SK-N-SH (cell line): ENCODE results near the gene GSG1L. TPM values are rescaled to one million over a fixed set of nuclear protein-coding genes. Genes with fewer than 3 reads are reported as not detected.

Source experiments
- CTCF ChIA-PET: fragments of 300-600, 350-600 bp; formaldehyde crosslinking; extraction: SDS; loops from one replicate; lab custom pipeline; 2021; lab: Yijun Ruan, JAX
- POLR2A ChIA-PET: fragments of 350-600 bp; sonication (Branson Sonifier 250); formaldehyde crosslinking; extraction: SDS; loops from one replicate; lab custom pipeline; 2020; ENCODE audit warnings: antibody characterized with exemption, inconsistent platforms; lab: Yijun Ruan, JAX
- DNase-seq: peaks from one replicate; pipeline ENCODE4 v3.0.0; 2012
- H2AFZ ChIP-seq: fragments of 200-600 bp; sonication (generic); 2 replicates; pipeline ENCODE4 v1.8.1; 2016; ENCODE audit warnings: antibody characterized with exemption, mild to moderate bottlenecking, low read depth
- H3F3A ChIP-seq: fragments of 200-600 bp; sonication (generic); replicated peaks from 2 replicates; pipeline ENCODE3; 2016; ENCODE audit warnings: antibody characterized with exemption, mild to moderate bottlenecking; ENCODE audit not compliant: insufficient read depth
- H3K27ac ChIP-seq, 2 experiments: fragments of 200-500 bp in 1 of 2; fragments of 200-600 bp in 1 of 2; sonication (Bioruptor generic) in 1 of 2; sonication (generic), shearing (Covaris generic) in 1 of 2; 2 replicates each; pipeline versions ENCODE4 v1.5.1 to v1.6.1; 2014 to 2016; ENCODE audit warnings: low read depth in 2 of 2, inconsistent platforms in 1 of 2, low read length in 1 of 2, mild to moderate bottlenecking in 1 of 2, mixed read lengths in 1 of 2
- H3K27me3 ChIP-seq: fragments of 200-600 bp; sonication (generic), shearing (Covaris generic); 2 replicates; pipeline ENCODE4 v1.6.1; 2016; ENCODE audit warnings: mixed run types; ENCODE audit not compliant: insufficient read depth
- H3K36me3 ChIP-seq, 2 experiments: fragments of 200-500 bp in 1 of 2; fragments of 200-600 bp in 1 of 2; sonication (Bioruptor generic) in 1 of 2; sonication (generic) in 1 of 2; replicated peaks in 1 of 2; 2 replicates each; pipeline versions ENCODE3 to v1.5.1; 2014 to 2016; ENCODE audit warnings: low read length in 1 of 2, mild to moderate bottlenecking in 1 of 2; ENCODE audit not compliant: insufficient read depth in 2 of 2, control insufficient read depth in 1 of 2
- H3K4me1 ChIP-seq, 2 experiments: fragments of 200-500 bp in 1 of 2; fragments of 200-600 bp in 1 of 2; sonication (Bioruptor generic) in 1 of 2; sonication (generic), shearing (Covaris generic) in 1 of 2; 2 replicates each; pipeline versions ENCODE4 v1.5.1 to v1.6.1; 2014 to 2016; ENCODE audit warnings: low read depth in 1 of 2, low read length in 1 of 2, mixed run types in 1 of 2; ENCODE audit not compliant: insufficient read depth in 2 of 2, control insufficient read depth in 1 of 2
- H3K4me2 ChIP-seq: fragments of 200-600 bp; sonication (generic), shearing (Covaris generic); 2 replicates; pipeline ENCODE4 v1.6.1; 2017; ENCODE audit warnings: mixed run types
- H3K4me3 ChIP-seq, 2 experiments: fragments of 200-500 bp in 1 of 2; fragments of 200-600 bp in 1 of 2; sonication (Bioruptor generic) in 1 of 2; sonication (generic), shearing (Covaris generic) in 1 of 2; 2 replicates each; pipeline versions ENCODE4 v1.5.1 to v1.8.1; 2014 to 2016; ENCODE audit warnings: low read depth in 2 of 2, inconsistent platforms in 1 of 2, low read length in 1 of 2, mild to moderate bottlenecking in 1 of 2, mixed read lengths in 1 of 2, moderate library complexity in 1 of 2
- H3K79me2 ChIP-seq: fragments of 200-600 bp; sonication (generic); 2 replicates; pipeline ENCODE4 v1.8.1; 2017; ENCODE audit warnings: mild to moderate bottlenecking; ENCODE audit not compliant: insufficient read depth
- H3K9ac ChIP-seq: fragments of 200-600 bp; sonication (generic); 2 replicates; pipeline ENCODE4 v1.6.1; 2017; ENCODE audit warnings: mixed run types
- H3K9me2 ChIP-seq: fragments of 200-600 bp; sonication (generic); 2 replicates; pipeline ENCODE4 v1.6.1; 2017; ENCODE audit warnings: mixed run types
- H3K9me3 ChIP-seq: fragments of 200-600 bp; sonication (generic); 2 replicates; pipeline ENCODE4 v1.6.1; 2017; ENCODE audit warnings: mixed run types, mild to moderate bottlenecking, moderate library complexity
- H4K20me1 ChIP-seq: fragments of 200-600 bp; sonication (generic); 2 replicates; pipeline ENCODE4 v1.6.1; 2017; ENCODE audit warnings: mild to moderate bottlenecking, mixed run types; ENCODE audit not compliant: insufficient read depth
- ELF1 ChIP-seq: IDR thresholded peaks from 2 replicates; pipeline ENCODE4 v1.4.0; 2012
- EZH2phosphoT487 ChIP-seq: fragments of 200-600 bp; sonication (generic); IDR thresholded peaks from 2 replicates; pipeline ENCODE4 v1.6.1; 2017; ENCODE audit warnings: low read depth, mixed run types, mild to moderate bottlenecking, antibody characterized with exemption, moderate library complexity, borderline replicate concordance
- FOXJ3 ChIP-seq: sonication (generic); formaldehyde crosslinking; IDR thresholded peaks from 2 replicates; pipeline ENCODE4 v1.5.1; 2020; ENCODE audit warnings: mild to moderate bottlenecking, missing genetic modification reagents
- FOXM1 ChIP-seq: IDR thresholded peaks from 2 replicates; pipeline ENCODE4 v1.4.0; 2012; ENCODE audit warnings: low read depth, mild to moderate bottlenecking
- GABPA ChIP-seq: IDR thresholded peaks from 2 replicates; pipeline ENCODE4 v1.4.0; 2012; ENCODE audit warnings: low read depth, mild to moderate bottlenecking
- GATA2 ChIP-seq: sonication (generic); formaldehyde crosslinking; IDR thresholded peaks from 2 replicates; pipeline ENCODE4 v1.5.0; 2020; ENCODE audit warnings: mild to moderate bottlenecking, missing genetic modification reagents
- JUND ChIP-seq: IDR thresholded peaks from 2 replicates; pipeline ENCODE4 v1.4.0; 2012
- MAX ChIP-seq: IDR thresholded peaks from 2 replicates; pipeline ENCODE4 v1.4.0; 2012; ENCODE audit warnings: low read depth
- MEF2A ChIP-seq: IDR thresholded peaks from 2 replicates; pipeline ENCODE4 v1.4.0; 2012; ENCODE audit warnings: low read depth, borderline replicate concordance
- NFIC ChIP-seq: IDR thresholded peaks from 2 replicates; pipeline ENCODE4 v1.4.0; 2012; ENCODE audit warnings: borderline replicate concordance
- NRF1 ChIP-seq: IDR thresholded peaks from 2 replicates; pipeline ENCODE4 v1.6.1; 2012; ENCODE audit warnings: low read depth, mild to moderate bottlenecking, low read length
- POLR2AphosphoS5 ChIP-seq: IDR thresholded peaks from 2 replicates; pipeline ENCODE4 v1.6.1; 2012; ENCODE audit warnings: low read depth, low read length
- REST ChIP-seq: IDR thresholded peaks from 2 replicates; pipeline ENCODE4 v1.6.1; 2012; ENCODE audit warnings: mild to moderate bottlenecking, low read depth, low read length, moderate library complexity
- RFX5 ChIP-seq: IDR thresholded peaks from 2 replicates; pipeline ENCODE4 v1.6.1; 2012; ENCODE audit warnings: mild to moderate bottlenecking, improper control_type of control experiment, low read length
- SIN3A ChIP-seq: IDR thresholded peaks from 2 replicates; pipeline ENCODE4 v1.6.1; 2012; ENCODE audit warnings: low read depth, mild to moderate bottlenecking, low read length, moderate library complexity, borderline replicate concordance
- TCF12 ChIP-seq: IDR thresholded peaks from 2 replicates; pipeline ENCODE4 v1.4.0; 2012
- USF1 ChIP-seq: IDR thresholded peaks from 2 replicates; pipeline ENCODE4 v1.4.0; 2012; ENCODE audit warnings: low read depth, borderline replicate concordance
- USF2 ChIP-seq: fragments of 150-350 bp; IDR thresholded peaks from 2 replicates; pipeline ENCODE4 v1.6.1; 2017; ENCODE audit warnings: antibody characterized with exemption, low read length, low read depth, borderline replicate concordance
- YY1 ChIP-seq: IDR thresholded peaks from 2 replicates; pipeline ENCODE4 v1.4.0; 2012; ENCODE audit warnings: low read depth, mild to moderate bottlenecking
- WGBS: methylation state at CpG from one replicate; pipeline ENCODE4 v1.1.6; 2017; ENCODE audit warnings: low lambda C conversion rate; 5-methylcytosine and 5-hydroxymethylcytosine counted together
- polyA plus RNA-seq, 3 experiments: library from polyadenylated mRNA; depleted of rRNA; stranded (reverse); fragments of >200 nt; gene quantifications; 2 replicates each; pipeline ENCODE4 v1.2.3, GENCODE V29; 2012

Gene GSG1L
- polyA plus RNA-seq, 1 of the 3 experiments (the other 2 are of a cell fraction), result not detected

- 52% methylated on average over 3 of the region's 3 CpGs for WGBS
- H3K27me3 ChIP-seq, result no peaks in the 10 kb centered on the region
- no peaks in the 10 kb centered on the region for H3K9me3 ChIP-seq
- peak overlapping the region in 1 of 2 experiments; percentile 51; a peak in 2 of 4 replicates for H3K27ac ChIP-seq
- ChIA-PET CTCF (interaction anchor here (1.0 to 2.6 kb wide), 6 partner anchors 9 to 164 kb away, joined by 3 to 7 read pairs (median 5); no protein-coding TSS in a partner anchor), POLR2A (no interaction called here)
- TF ChIP-seq REST (no peak), USF1 (peak; percentile 50; the same call in 1 of the 2 replicates)
- no peak overlapping the region for H3K4me3 ChIP-seq
- H3K9ac ChIP-seq, result no peak overlapping the region
- peak; percentile 48 for DNase-seq
- H3K9me2 ChIP-seq, result no peaks in the 10 kb centered on the region
- no peaks in the 10 kb centered on the region for H4K20me1 ChIP-seq
- no peaks in the 10 kb centered on the region for H3K79me2 ChIP-seq
- no peaks in the 10 kb centered on the region for H3K36me3 ChIP-seq
- H3K4me1 ChIP-seq, result peaks cover 0 to 15% of the 10 kb centered on the region in 2 experiments; a peak in 1 of 4 replicates
- no peaks in the 10 kb centered on the region for H3F3A ChIP-seq
- H2AFZ ChIP-seq, result no peak overlapping the region
- H3K4me2 ChIP-seq, result no peak overlapping the region
These were observed 156.6 kb downstream of the GSG1L start for GRCh38 chr16:27906883-27907282.

GRCh38 chr16:27903046-27903655 lies 160.4 kb downstream of the GSG1L start:
- POLR2A ChIA-PET, result no interaction called here

More at GRCh38 chr16:27903046-27903655, 160.4 kb downstream of the GSG1L start:
- Histone ChIP-seq H3K9me2 (no peaks in the 10 kb centered on the region), H3K9ac (no peak overlapping the region), H3K9me3 (no peaks in the 10 kb centered on the region), H4K20me1 (no peaks in the 10 kb centered on the region), H3K79me2 (no peaks in the 10 kb centered on the region), H3K4me2 (no peak overlapping the region), H3K4me1 (peaks cover 0 to 15% of the 10 kb centered on the region in 2 experiments; a peak in 1 of 4 replicates), H2AFZ (no peak overlapping the region), H3K4me3 (no peak overlapping the region), H3F3A (no peaks in the 10 kb centered on the region), H3K36me3 (no peaks in the 10 kb centered on the region), H3K27ac (no peak overlapping the region), H3K27me3 (no peaks in the 10 kb centered on the region; the same call in 1 of the 2 replicates)
- TF ChIP-seq GATA2 (CRISPR knock-in tag) (no peak), JUND (no peak), USF1 (no peak), MEF2A (no peak), FOXJ3 (CRISPR knock-in tag) (no peak), USF2 (no peak), GABPA (no peak), YY1 (no peak), SIN3A (no peak), POLR2AphosphoS5 (no peak), NRF1 (no peak), RFX5 (no peak), FOXM1 (no peak), EZH2phosphoT487 (no peak), MAX (no peak), TCF12 (no peak), ELF1 (no peak), NFIC (no peak)
- CTCF ChIA-PET, result no interaction called here
- no peak for DNase-seq
- 0% methylated on average over 1 of the region's 12 CpGs for WGBS
